IMR-90 (cell line): ENCODE results near the gene SLC2A13.

Source experiments
- BHLHE40 ChIP-seq: fragments of 150-350 bp; IDR thresholded peaks from 2 replicates; pipeline ENCODE4 v1.6.1; 2016; ENCODE audit warnings: mild to moderate bottlenecking, low read depth, low read length
- CEBPB ChIP-seq: IDR thresholded peaks from 2 replicates; pipeline ENCODE4 v1.6.1; 2012; ENCODE audit warnings: low read depth, low read length, improper control_type of control experiment
- CHD1 ChIP-seq: IDR thresholded peaks from 2 replicates; pipeline ENCODE4 v1.6.1; 2012; ENCODE audit warnings: low read depth, low read length, improper control_type of control experiment
- FOS ChIP-seq: fragments of 150-350 bp; IDR thresholded peaks from 2 replicates; pipeline ENCODE4 v1.6.1; 2016; ENCODE audit warnings: low read depth, low read length
- MAFK ChIP-seq: IDR thresholded peaks from 2 replicates; pipeline ENCODE4 v1.6.1; 2012; ENCODE audit warnings: low read depth, low read length, improper control_type of control experiment
- MAZ ChIP-seq: IDR thresholded peaks from 2 replicates; pipeline ENCODE4 v1.6.1; 2012; ENCODE audit warnings: low read depth, mild to moderate bottlenecking, low read length, improper control_type of control experiment, moderate library complexity, borderline replicate concordance
- MXI1 ChIP-seq: IDR thresholded peaks from 2 replicates; pipeline ENCODE4 v1.6.1; 2012; ENCODE audit warnings: low read depth, mild to moderate bottlenecking, low read length, moderate library complexity, borderline replicate concordance
- POLR2A ChIP-seq: IDR thresholded peaks from 2 replicates; pipeline ENCODE4 v1.6.1; 2012; ENCODE audit warnings: mild to moderate bottlenecking, low read depth, low read length
- RCOR1 ChIP-seq: IDR thresholded peaks from 2 replicates; pipeline ENCODE4 v1.6.1; 2012; ENCODE audit warnings: mild to moderate bottlenecking, low read length, improper control_type of control experiment; ENCODE audit not compliant: insufficient replicate concordance
- RFX5 ChIP-seq: IDR thresholded peaks from 2 replicates; pipeline ENCODE4 v1.8.0; 2012; ENCODE audit warnings: low read depth, mild to moderate bottlenecking, low read length, moderate library complexity
- TF ChIP-seq, protein P1 (sequence below): conservative IDR thresholded peaks from 2 replicates; pipeline ENCODE4 v1.5.1; 2012; ENCODE audit warnings: mild to moderate bottlenecking, low read depth, low read length, improper control_type of control experiment
- TF ChIP-seq, protein P2 (sequence below): fragments of 150-350 bp; IDR thresholded peaks from 2 replicates; pipeline ENCODE4 v1.6.1; 2017; ENCODE audit warnings: mild to moderate bottlenecking, antibody characterized with exemption, low read length, low read depth
- TF ChIP-seq, protein P3 (sequence below): fragments of 150-350 bp; IDR thresholded peaks from 2 replicates; pipeline ENCODE4 v1.6.1; 2016; ENCODE audit warnings: low read depth, mild to moderate bottlenecking, low read length, moderate library complexity, borderline replicate concordance

DNA sequence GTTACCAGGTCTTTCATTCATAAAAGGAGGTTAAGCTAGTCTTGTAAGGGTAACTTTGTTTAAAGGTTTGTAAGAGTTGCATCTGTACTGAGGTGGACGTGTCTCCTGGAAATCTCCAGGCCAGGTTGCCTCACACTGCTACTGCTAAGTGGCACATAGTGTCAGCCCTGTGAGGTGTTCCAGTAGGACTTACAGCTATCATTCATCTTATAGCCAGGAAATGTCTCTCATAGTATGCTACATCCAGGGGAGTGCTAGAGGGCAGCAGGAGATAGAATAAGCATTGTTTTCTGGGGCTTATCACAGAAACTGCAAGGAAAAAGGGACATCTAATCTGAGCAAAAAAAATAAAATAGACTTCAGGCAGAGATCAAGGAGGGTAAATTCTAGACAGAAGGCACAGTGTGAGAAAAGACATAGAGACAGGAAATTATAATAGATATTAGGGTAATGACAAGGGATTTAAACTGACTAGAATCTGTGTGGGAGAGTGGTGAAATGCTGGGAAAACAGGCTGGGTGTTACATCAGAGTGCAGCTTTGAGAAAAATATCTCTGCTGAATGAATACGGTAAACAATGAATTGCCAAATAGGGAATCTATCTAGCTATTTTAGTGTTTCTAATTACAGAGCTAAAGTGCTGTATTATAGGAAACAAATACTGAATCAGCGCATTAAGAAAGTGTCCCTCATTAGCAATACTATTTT, 281.2 kb downstream of the SLC2A13 start:
- TF ChIP-seq RFX5 (no peak), MXI1 (no peak), CHD1 (no peak), MAFK (no peak), FOS (no peak), POLR2A (no peak), BHLHE40 (no peak), CEBPB (no peak), MAZ (no peak), RCOR1 (no peak)
- TF ChIP-seq, protein P1, sequence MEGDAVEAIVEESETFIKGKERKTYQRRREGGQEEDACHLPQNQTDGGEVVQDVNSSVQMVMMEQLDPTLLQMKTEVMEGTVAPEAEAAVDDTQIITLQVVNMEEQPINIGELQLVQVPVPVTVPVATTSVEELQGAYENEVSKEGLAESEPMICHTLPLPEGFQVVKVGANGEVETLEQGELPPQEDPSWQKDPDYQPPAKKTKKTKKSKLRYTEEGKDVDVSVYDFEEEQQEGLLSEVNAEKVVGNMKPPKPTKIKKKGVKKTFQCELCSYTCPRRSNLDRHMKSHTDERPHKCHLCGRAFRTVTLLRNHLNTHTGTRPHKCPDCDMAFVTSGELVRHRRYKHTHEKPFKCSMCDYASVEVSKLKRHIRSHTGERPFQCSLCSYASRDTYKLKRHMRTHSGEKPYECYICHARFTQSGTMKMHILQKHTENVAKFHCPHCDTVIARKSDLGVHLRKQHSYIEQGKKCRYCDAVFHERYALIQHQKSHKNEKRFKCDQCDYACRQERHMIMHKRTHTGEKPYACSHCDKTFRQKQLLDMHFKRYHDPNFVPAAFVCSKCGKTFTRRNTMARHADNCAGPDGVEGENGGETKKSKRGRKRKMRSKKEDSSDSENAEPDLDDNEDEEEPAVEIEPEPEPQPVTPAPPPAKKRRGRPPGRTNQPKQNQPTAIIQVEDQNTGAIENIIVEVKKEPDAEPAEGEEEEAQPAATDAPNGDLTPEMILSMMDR: no peak
- TF ChIP-seq, protein P2, sequence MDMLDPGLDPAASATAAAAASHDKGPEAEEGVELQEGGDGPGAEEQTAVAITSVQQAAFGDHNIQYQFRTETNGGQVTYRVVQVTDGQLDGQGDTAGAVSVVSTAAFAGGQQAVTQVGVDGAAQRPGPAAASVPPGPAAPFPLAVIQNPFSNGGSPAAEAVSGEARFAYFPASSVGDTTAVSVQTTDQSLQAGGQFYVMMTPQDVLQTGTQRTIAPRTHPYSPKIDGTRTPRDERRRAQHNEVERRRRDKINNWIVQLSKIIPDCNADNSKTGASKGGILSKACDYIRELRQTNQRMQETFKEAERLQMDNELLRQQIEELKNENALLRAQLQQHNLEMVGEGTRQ: no peak
- TF ChIP-seq, protein P3, sequence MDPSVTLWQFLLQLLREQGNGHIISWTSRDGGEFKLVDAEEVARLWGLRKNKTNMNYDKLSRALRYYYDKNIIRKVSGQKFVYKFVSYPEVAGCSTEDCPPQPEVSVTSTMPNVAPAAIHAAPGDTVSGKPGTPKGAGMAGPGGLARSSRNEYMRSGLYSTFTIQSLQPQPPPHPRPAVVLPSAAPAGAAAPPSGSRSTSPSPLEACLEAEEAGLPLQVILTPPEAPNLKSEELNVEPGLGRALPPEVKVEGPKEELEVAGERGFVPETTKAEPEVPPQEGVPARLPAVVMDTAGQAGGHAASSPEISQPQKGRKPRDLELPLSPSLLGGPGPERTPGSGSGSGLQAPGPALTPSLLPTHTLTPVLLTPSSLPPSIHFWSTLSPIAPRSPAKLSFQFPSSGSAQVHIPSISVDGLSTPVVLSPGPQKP: no peak
